Nephron (organoid): ENCODE results near the gene DPEP3.
A peak's percentile ranks its signal among the peaks of the same experiment; 100 is the strongest.

Experiments
- H3K27ac Mint-ChIP-seq, 3 experiments: 2 replicates each; pipeline ENCODE4 v1.8.0; 2020; ENCODE audit warnings: mixed read lengths in 3 of 3, mild to moderate bottlenecking in 2 of 3, moderate library complexity in 1 of 3
- H3K27me3 Mint-ChIP-seq: 2 replicates; pipeline ENCODE4 v1.8.0; 2021; ENCODE audit warnings: low read depth, mild to moderate bottlenecking, moderate library complexity, mixed read lengths
- H3K36me3 Mint-ChIP-seq: 2 replicates; pipeline ENCODE4 v1.8.0; 2020; ENCODE audit warnings: low read depth, mixed read lengths
- H3K4me1 Mint-ChIP-seq: 2 replicates; pipeline ENCODE4 v1.8.0; 2020; ENCODE audit warnings: mixed read lengths
- H3K4me3 Mint-ChIP-seq, 3 experiments: 2 replicates each; pipeline ENCODE4 v1.8.0; 2020; ENCODE audit warnings: mild to moderate bottlenecking in 3 of 3, mixed read lengths in 3 of 3, moderate library complexity in 2 of 3
- H3K9me3 Mint-ChIP-seq: 2 replicates; pipeline ENCODE4 v1.8.0; 2020; ENCODE audit warnings: mixed read lengths
- CTCF ChIP-seq, 3 experiments: fragments of 200-600 bp; sonication (generic); IDR thresholded peaks; one replicate each; pipeline ENCODE4 v1.5.0; 2021; ENCODE audit warnings: antibody characterized with exemption in 3 of 3; ENCODE audit not compliant: unreplicated experiment in 3 of 3

DPEP3 gene

GRCh38 chr16:67932462-67932840 lies 47.8 kb downstream of the DPEP3 start:
- Mint-ChIP-seq H3K27ac (no peak overlapping the region), H3K4me1 (peaks cover 30% of the 10 kb centered on the region), H3K4me3 (no peak overlapping the region), H3K36me3 (no peaks in the 10 kb centered on the region), H3K27me3 (no peaks in the 10 kb centered on the region), H3K9me3 (no peaks in the 10 kb centered on the region)
- no peak for TF ChIP-seq CTCF (IDR thresholded peaks at IDR 0.05; ENCODE audit: unreplicated experiment in 3 of 3)

GRCh38 chr16:67931712-67932461 lies 48.4 kb downstream of the DPEP3 start, which contains the start of gene CTRL:
TSS of gene CTRL (minus strand) at chr16:67931862. CDS start at chr16:67931852, 10 bp downstream.
- Mint-ChIP-seq H3K27me3 (no peaks in the 10 kb centered on the region), H3K27ac (no peak within 1 kb of the TSS), H3K9me3 (no peaks in the 10 kb centered on the region), H3K36me3 (no peaks in the 10 kb centered on the region), H3K4me1 (peaks cover 24% of the 10 kb centered on the region), H3K4me3 (no peak within 1 kb of the TSS)
- no peak for TF ChIP-seq CTCF (IDR thresholded peaks at IDR 0.05; ENCODE audit: unreplicated experiment in 3 of 3)

GRCh38 chr16:67930678-67931211 lies 49.6 kb downstream of the DPEP3 start:
- no peak overlapping the region for H3K4me3 Mint-ChIP-seq
- H3K27ac Mint-ChIP-seq: no peak overlapping the region
- no peaks in the 10 kb centered on the region for H3K9me3 Mint-ChIP-seq
- H3K27me3 Mint-ChIP-seq: no peaks in the 10 kb centered on the region
- no peaks in the 10 kb centered on the region for H3K36me3 Mint-ChIP-seq
- TF ChIP-seq CTCF (IDR thresholded peaks at IDR 0.05; ENCODE audit: unreplicated experiment in 3 of 3): no peak
- peaks cover 20% of the 10 kb centered on the region for H3K4me1 Mint-ChIP-seq

GRCh38 chr16:67930191-67930590 lies 50.1 kb downstream of the DPEP3 start:
- no peaks in the 10 kb centered on the region for H3K27me3 Mint-ChIP-seq
- no peaks in the 10 kb centered on the region for H3K36me3 Mint-ChIP-seq
- no peak for TF ChIP-seq CTCF (IDR thresholded peaks at IDR 0.05; ENCODE audit: unreplicated experiment in 3 of 3)
- no peak overlapping the region for H3K27ac Mint-ChIP-seq
- H3K4me1 Mint-ChIP-seq: peaks cover 14% of the 10 kb centered on the region
- no peak overlapping the region for H3K4me3 Mint-ChIP-seq
- no peaks in the 10 kb centered on the region for H3K9me3 Mint-ChIP-seq

- Mint-ChIP-seq H3K27ac (no peak overlapping the region), H3K36me3 (no peaks in the 10 kb centered on the region), H3K9me3 (no peaks in the 10 kb centered on the region), H3K27me3 (no peaks in the 10 kb centered on the region), H3K4me1 (peaks cover under 1% of the 10 kb centered on the region), H3K4me3 (no peak overlapping the region)
- TF ChIP-seq CTCF (IDR thresholded peaks at IDR 0.05; ENCODE audit: unreplicated experiment in 3 of 3): peak; percentile 73 to 83 (median 80)
Measured at GRCh38 chr16:67928561-67929364, 51.5 kb downstream of the DPEP3 start.
